Stimulated activated memory B cell treated with anti-CD40 and anti-IgM and Interleukin-4, amounts not matched to agents 10 μg/mL and 1 μg/mL and 100 μg/mL, for 72 hours (primary cell): Measurements from ENCODE around the gene MSLN.
A peak's percentile ranks its signal among the peaks of the same experiment; 100 is the strongest.

Experiments used
- ATAC-seq: fragments of 150-1000 bp; cut with Tn5 transposase; 2 replicates; pipeline ENCODE4 v1.10.0; 2021
- H3K27ac Mint-ChIP-seq: one replicate; pipeline ENCODE4 v1.8.0; 2022; ENCODE audit warnings: mild to moderate bottlenecking, mixed read lengths
- H3K27me3 Mint-ChIP-seq: one replicate; pipeline ENCODE4 v1.8.0; 2022; ENCODE audit warnings: mixed read lengths
- H3K36me3 Mint-ChIP-seq: one replicate; pipeline ENCODE4 v1.8.0; 2022; ENCODE audit warnings: mixed read lengths
- H3K4me1 Mint-ChIP-seq: one replicate; pipeline ENCODE4 v1.8.0; 2022; ENCODE audit warnings: mixed read lengths
- H3K4me3 Mint-ChIP-seq: one replicate; pipeline ENCODE4 v1.8.0; 2022; ENCODE audit warnings: mild to moderate bottlenecking, moderate library complexity, mixed read lengths
- H3K9me3 Mint-ChIP-seq: one replicate; pipeline ENCODE4 v1.8.0; 2022; ENCODE audit warnings: mixed read lengths

Gene MSLN

DNA sequence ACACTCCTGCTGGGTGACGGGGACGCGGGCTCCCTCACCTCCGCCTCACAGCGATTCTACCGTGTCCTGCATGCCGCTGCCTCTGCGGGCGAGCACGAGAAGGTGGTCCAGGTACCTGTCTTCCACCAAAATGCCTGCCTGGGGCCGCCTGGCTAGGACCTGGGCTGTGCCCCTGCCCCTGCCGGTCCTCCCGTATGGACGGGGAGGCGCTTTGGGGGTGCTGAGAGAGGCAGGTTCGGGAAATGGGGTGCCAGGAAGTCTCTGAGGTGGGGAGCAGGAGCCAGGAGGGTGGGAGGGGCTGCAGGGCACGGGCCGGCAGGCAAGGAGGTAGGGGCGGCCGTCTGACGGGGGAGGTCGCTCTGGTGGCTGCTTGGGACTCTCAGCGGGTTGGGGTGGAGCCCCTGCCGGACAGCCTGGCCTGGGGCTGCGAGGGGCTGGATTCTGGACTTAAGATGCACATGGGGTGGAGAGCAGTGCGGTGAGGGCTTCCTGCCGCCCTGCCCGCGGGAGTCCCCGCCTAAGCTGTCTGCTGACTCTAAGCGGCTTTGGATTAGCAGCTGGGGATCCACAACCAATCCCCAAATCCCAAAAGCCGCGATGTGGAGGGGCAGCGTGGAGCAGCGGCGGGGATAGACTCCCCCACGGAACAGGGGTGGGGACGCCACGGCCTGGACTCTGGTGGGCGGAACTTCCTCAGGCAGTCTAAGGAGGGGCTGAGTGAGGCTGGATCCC is 33.7 kb downstream of the MSLN start:
- H3K4me3 Mint-ChIP-seq: no peak overlapping the region

DNA sequence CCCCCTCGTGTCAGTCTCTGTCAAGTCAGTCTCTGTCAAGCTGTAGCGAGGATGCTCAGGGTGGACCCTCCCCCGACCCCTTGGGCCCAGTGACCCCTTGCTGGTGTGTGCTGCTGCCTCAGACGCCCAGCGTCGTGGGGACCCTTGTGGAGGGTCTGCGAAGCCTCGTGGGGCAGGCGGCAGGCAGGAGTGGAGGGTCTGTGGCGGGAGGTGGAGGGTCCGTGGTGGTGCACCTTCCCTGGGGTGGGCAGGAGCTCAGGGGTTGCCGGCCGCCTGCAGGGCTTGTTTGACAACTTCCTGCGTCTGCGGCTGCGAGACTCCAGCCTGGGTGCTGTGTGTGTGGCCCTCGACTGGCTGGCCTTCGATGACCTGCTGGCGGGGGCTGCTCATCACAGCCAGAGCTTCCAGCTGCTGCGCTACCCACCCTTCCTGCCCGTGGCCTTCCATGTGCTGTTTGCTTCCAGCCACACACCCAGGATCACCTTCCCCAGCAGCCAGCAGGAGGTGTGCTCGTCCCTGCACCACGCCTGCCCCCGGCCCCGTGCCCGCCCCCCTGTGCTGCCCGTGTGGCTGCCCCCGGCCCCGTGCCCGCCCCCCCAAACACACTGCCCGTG is 34.4 kb downstream of the MSLN start:
- no peak overlapping the region for H3K27ac Mint-ChIP-seq
- H3K4me1 Mint-ChIP-seq: peaks cover 37% of the 10 kb centered on the region
- no peak overlapping the region for H3K4me3 Mint-ChIP-seq
- no peaks in the 10 kb centered on the region for H3K9me3 Mint-ChIP-seq
- peaks cover 35% of the 10 kb centered on the region for H3K27me3 Mint-ChIP-seq
- peaks cover 52% of the 10 kb centered on the region for H3K36me3 Mint-ChIP-seq
- no peak for ATAC-seq

More for the DNA sequence above, 33.7 kb downstream of the MSLN start:
- Mint-ChIP-seq H3K9me3 (no peaks in the 10 kb centered on the region), H3K4me1 (peaks cover 42% of the 10 kb centered on the region), H3K27ac (no peak overlapping the region), H3K36me3 (peaks cover 52% of the 10 kb centered on the region), H3K27me3 (peaks cover 35% of the 10 kb centered on the region)
- ATAC-seq: no peak

DNA sequence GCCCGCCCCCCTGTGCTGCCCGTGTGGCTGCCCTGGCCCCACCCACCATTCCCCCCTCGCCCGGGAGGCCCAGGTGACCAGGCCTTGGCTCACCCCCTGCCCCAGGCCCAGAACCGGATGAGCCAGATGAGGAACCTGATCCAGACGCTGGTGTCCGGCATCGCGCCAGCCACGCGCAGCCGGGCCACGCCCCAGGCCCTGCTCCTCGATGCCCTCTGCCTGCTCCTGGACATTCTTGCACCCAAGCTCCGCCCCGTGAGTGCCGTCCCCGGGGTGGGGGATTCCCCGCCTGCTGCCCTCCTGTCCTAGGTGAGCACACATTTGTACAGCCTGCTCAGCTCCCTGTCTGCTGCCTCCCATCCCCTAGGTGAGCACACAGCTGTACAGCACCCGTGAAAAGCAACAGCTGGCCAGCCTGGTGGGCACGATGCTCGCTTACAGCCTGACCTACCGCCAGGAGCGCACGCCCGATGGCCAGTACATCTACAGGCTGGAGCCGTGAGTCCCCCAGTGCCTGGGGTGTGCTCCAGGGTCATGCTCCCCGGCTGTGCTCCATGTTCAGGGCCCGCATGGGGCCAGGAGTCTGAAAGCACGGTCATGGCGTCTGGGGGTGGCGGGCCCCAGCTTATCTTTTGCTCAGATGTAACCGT is 35.2 kb downstream of the MSLN start:
- peak overlapping the region; percentile 48 for H3K27ac Mint-ChIP-seq
- peaks cover 30% of the 10 kb centered on the region for H3K4me1 Mint-ChIP-seq
- H3K9me3 Mint-ChIP-seq: no peaks in the 10 kb centered on the region
- H3K4me3 Mint-ChIP-seq: no peak overlapping the region
- H3K27me3 Mint-ChIP-seq: peaks cover 36% of the 10 kb centered on the region
- H3K36me3 Mint-ChIP-seq: peaks cover 50% of the 10 kb centered on the region
- ATAC-seq: no peak

DNA sequence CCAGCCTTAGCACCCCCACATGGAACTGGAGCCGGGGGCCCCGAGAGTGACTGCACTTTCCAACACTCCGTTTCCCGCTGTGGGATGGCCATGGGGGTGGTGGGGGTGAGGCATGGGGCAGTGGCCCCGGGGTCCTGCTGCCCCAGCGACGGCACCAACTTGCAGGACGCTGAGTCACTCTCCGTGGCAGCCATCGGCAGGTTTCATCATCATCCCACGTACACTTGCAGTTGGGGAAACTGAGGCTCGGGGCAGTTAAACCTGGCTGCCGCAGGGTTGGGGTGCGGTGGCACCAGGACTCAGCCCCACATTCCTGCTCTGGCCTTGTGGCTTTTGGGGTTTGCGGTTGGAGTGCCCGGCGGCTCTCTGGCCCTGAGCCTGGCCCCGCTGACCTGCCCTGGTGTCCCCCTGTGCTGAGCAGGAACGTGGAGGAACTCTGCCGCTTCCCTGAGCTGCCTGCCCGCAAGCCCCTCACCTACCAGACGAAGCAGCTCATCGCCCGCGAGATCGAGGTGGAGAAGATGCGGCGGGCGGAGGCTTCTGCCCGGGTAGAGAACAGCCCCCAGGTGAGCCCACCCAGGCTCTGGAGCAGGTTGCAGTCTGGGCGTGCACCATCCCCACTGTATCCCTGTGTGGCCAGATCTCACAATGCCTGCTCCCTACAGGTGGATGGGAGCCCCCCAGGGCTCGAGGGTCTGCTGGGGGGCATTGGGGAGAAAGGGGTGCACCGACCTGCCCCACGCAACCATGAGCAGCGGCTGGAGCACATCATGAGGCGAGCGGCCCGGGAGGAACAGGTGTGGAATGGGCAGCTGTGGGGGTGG is 36.0 kb downstream of the MSLN start:
- Mint-ChIP-seq H3K36me3 (peaks cover 42% of the 10 kb centered on the region), H3K27ac (peak overlapping the region; percentile 48), H3K4me3 (no peak overlapping the region), H3K4me1 (peaks cover 22% of the 10 kb centered on the region), H3K27me3 (peaks cover 42% of the 10 kb centered on the region), H3K9me3 (no peaks in the 10 kb centered on the region)
- no peak for ATAC-seq

DNA sequence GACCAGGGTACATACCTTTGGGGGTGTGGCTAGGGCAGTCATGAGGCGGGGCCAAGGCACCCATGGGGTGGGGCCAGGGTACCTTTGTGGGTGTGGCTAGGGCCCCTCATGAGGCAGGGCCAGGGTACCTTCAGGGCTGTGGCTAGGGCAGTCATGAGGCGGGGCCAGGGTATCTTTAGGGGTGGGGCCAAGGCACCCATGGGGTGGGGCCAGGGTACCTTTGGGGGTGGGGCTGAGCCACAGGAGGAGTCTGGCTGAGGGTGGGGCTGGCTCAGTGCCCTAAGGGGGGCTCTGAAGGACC is 36.5 kb downstream of the MSLN start:
- Mint-ChIP-seq H3K9me3 (no peaks in the 10 kb centered on the region), H3K27ac (no peak overlapping the region), H3K4me3 (no peak overlapping the region), H3K4me1 (peaks cover 20% of the 10 kb centered on the region), H3K27me3 (peaks cover 42% of the 10 kb centered on the region), H3K36me3 (peaks cover 38% of the 10 kb centered on the region)
- no peak for ATAC-seq

DNA sequence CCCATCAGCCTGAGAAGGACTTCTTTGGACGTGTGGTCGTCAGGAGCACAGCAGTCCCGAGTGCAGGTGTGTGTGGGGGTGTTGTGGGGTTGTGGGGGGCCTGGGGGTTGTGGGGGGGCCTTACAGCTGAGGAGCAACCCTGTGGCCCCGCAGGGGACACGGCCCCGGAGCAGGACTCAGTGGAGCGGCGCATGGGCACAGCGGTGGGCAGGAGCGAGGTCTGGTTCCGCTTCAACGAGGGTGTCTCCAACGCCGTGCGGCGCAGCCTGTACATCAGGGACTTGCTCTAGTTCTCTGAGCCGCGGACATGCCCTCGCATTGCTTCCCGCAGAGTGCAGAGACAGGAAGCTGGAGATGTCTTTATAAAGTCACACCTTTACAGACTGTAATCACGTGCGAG is 37.2 kb downstream of the MSLN start:
- H3K4me3 Mint-ChIP-seq: no peak overlapping the region
- peaks cover 42% of the 10 kb centered on the region for H3K27me3 Mint-ChIP-seq
- no peak overlapping the region for H3K27ac Mint-ChIP-seq
- H3K36me3 Mint-ChIP-seq: peaks cover 38% of the 10 kb centered on the region
- H3K4me1 Mint-ChIP-seq: peaks cover 20% of the 10 kb centered on the region
- ATAC-seq: no peak
- no peaks in the 10 kb centered on the region for H3K9me3 Mint-ChIP-seq

DNA sequence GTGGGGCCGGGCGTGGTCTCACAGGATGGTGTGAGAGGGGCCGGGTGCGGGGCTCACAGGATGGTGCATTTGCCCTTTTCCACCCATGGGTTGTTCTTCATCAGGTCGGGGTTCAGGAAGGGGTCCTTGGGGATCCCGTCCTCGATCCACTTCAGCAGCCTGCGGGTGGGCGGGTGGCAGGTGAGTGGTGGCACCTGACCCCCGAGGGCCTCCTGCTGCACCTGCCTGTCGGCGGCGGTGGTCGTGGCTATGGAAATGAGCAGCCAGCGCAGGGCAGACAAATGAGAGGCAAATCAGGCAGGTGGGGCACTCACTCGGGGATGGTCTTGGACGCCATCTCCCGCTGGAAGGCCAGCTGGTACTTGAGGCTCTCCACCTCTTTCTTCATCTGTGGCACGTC is 38.1 kb downstream of the MSLN start:
- ATAC-seq: no peak
- H3K36me3 Mint-ChIP-seq: peaks cover 35% of the 10 kb centered on the region
- H3K9me3 Mint-ChIP-seq: no peaks in the 10 kb centered on the region
- peaks cover 49% of the 10 kb centered on the region for H3K27me3 Mint-ChIP-seq
- H3K4me1 Mint-ChIP-seq: peaks cover 20% of the 10 kb centered on the region
- no peak overlapping the region for H3K4me3 Mint-ChIP-seq
- H3K27ac Mint-ChIP-seq: no peak overlapping the region

DNA sequence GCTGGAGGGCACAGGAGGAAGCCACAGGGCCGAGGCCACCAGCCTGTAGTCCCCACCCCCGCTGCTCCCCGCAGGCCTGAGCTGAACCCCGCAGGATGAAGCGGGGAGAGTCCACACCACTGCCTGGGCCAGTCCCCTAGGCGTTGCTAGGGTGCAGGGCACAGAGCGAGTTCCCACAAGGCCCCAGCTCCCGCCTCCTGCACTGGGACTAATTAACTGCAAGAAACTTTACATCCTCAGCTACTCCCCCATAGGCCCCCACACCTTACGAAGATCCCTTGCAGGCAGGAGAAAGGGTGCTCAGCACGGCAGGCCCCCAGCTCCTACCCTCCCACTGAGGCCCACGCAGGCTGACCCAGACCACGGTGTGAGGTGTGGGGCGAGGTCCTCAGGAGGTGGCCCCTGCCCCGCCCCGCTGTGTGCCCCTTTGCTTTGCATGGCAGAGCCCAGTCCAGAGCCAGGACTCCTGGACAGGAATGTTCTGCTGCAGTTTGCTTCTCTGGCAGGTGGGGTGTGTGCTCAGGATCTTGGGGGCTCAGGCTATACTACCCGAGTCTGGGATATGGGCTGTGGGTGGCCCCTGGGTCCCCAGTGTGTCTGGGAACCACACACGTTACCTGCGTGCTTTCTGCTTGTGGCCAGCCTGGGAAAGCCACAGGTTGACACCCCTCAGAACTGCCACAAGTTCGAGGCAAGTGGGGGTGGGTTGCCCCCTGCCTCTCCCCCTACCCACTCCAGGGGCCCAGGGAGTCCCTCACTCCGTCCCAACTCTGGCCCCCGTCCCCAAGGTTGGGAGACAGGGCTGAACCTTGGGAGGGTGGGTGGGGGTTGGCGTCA is 38.8 kb downstream of the MSLN start:
- Mint-ChIP-seq H3K27ac (no peak overlapping the region), H3K36me3 (peaks cover 30% of the 10 kb centered on the region), H3K4me3 (no peak overlapping the region), H3K27me3 (peaks cover 54% of the 10 kb centered on the region), H3K9me3 (no peaks in the 10 kb centered on the region), H3K4me1 (peaks cover 20% of the 10 kb centered on the region)
- ATAC-seq: no peak

DNA sequence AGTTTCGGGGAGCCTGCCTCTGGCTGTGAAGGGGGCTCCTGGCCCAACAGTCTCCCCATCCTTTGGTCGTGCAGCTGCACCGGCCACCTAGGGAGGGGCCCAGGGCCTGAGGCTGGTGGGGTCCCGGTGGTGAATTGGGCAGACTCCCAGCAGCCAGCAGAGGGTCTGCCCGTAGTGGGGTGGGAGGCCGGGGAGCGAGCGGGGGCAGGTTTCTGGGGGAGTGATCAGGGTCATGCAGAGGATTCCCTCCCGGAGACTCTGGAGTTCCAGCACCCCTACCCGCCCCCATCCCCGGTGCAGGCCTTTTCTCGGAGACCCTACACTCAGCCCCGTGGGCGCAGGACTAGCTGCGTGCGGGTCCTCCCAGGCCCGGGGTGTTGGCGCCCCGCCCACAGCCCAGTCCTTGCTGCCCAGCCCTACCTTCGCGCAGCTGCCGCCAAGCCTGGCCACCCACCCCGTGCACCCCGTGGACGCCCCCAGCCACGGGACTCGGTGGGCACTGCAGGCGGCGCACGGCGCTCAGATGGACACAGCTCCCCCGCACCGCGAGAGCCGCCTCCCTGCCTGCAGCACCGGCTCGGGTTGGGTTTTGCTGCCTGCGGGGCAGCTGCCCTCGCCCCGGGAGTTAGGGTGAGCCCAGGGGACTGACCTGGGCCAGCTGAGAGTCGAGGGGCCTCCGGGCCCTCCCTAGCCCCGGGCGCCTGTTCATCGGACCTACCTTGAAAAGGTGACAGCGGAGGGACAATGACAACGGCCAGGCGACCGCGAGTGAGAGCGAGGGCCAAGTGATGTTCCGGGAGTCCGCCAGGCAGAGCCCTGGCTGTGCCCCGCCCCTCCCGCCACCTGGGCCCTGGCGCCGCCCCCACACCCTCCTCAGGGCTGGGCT is 39.7 kb downstream of the MSLN start, which contains the start of gene GNG13:
Gene GNG13 (minus strand): TSS at position 787 of the 886 bp plus-strand sequence. CDS start 1,657 bp downstream, outside the sequence.
- no peak within 1 kb of the TSS for H3K27ac Mint-ChIP-seq
- peak; percentile 40 for ATAC-seq
- peaks cover 59% of the 10 kb centered on the region for H3K27me3 Mint-ChIP-seq
- H3K4me1 Mint-ChIP-seq: peaks cover 20% of the 10 kb centered on the region
- H3K9me3 Mint-ChIP-seq: no peaks in the 10 kb centered on the region
- H3K36me3 Mint-ChIP-seq: peaks cover 30% of the 10 kb centered on the region
- H3K4me3 Mint-ChIP-seq: no peak within 1 kb of the TSS

DNA sequence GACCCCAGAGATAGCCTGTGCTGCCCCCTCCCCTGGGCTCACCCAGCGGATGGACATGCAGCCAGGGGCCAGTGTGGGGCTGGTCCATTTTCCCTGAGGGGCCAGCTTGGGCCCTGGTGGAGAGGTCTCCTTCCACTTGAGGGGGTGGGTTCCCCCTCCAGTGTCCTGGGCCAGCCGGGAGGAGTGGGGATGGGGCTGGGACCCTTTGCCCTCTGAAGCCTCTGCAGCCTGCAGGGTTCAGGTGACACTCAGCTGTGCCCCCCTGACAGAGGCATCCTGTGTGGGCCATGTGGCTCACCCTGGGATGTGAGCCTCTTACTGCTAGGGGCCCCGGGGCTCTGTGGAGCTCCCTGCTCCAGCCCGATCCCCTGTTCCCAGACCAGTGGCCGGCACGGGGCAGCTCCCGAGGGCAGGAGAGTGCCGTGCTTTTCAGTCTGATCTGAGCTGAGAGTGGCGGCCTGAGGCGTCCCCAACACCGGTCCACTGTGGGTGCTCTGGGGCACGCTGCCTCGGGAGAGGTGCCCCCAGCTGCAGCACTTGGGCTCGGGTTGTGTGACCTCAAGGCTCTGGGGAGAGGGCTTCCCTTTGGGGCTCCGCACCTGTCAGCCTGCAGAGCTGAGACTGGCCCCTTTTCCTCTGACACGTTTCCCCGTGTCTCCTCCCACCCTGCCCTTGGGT is 40.4 kb downstream of the MSLN start:
- Mint-ChIP-seq H3K4me1 (peaks cover 15% of the 10 kb centered on the region), H3K27me3 (peaks cover 56% of the 10 kb centered on the region), H3K4me3 (no peak overlapping the region), H3K9me3 (no peaks in the 10 kb centered on the region), H3K27ac (no peak overlapping the region), H3K36me3 (peaks cover 26% of the 10 kb centered on the region)
- ATAC-seq: no peak

DNA sequence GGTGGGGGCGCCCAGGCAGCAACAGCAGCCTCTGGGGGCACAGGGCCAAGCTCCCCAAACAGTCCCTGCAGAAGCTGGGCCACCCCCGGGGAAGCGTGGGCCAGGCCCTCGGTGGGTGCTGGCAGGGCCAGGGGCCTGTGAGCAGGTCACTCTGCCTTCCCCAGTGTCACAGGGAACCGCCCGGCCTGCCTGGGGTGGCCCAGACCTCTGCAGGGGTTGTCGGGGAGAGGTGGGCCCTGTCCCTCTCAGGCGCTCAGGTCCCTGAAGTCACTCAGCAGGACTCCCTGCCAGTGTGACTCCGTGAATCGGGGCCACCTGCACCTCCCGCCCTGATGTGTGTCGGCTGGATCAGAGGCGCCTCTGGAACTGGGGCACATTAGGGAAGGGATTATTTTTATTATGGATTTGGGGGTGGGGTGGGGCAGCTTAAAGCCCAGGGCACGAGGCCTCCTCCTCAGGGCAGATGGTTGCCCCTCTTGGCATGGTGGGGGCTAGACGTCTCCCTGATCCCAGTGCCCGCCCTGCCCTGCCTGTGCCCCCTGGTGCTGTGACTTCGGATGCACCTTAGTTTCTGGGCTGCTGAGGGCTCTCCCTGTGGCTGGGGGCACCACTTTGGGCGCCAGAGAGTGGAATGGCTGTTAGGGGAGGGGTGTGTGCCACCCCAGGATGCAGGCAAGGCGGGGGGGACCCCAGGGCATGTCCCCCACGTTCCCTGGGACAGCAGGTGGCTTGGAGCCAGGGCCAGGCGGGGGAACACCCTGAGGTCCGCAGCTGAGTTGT is 41.2 kb downstream of the MSLN start:
- no peaks in the 10 kb centered on the region for H3K9me3 Mint-ChIP-seq
- H3K27ac Mint-ChIP-seq: no peak overlapping the region
- peaks cover 14% of the 10 kb centered on the region for H3K4me1 Mint-ChIP-seq
- ATAC-seq: no peak
- no peak overlapping the region for H3K4me3 Mint-ChIP-seq
- H3K36me3 Mint-ChIP-seq: peaks cover 20% of the 10 kb centered on the region
- H3K27me3 Mint-ChIP-seq: peaks cover 48% of the 10 kb centered on the region

DNA sequence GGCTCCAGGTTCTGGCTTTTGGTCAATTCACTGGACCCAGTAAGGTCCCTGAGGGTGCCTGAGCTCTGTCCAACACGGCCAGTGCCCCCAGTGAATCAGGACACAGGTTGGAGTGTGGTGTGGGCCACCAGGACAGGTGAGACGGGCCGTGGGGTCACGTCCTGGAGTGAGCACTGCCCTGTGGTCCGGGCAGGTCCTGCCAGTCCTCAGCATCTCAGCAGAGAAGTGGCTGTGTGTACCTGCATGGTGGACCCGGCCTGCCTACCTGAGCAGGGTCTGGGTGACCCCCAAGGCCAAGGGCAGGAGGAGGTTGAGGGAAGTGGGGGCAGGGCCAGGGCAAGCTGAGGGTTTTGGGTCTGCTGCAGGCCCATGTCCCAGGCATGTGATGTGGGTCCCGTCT is 41.9 kb downstream of the MSLN start:
- ATAC-seq: no peak
- peaks cover 14% of the 10 kb centered on the region for H3K4me1 Mint-ChIP-seq
- H3K27ac Mint-ChIP-seq: no peak overlapping the region
- H3K27me3 Mint-ChIP-seq: peaks cover 41% of the 10 kb centered on the region
- no peaks in the 10 kb centered on the region for H3K9me3 Mint-ChIP-seq
- H3K4me3 Mint-ChIP-seq: no peak overlapping the region
- peaks cover 13% of the 10 kb centered on the region for H3K36me3 Mint-ChIP-seq
